ENCODE results near the gene NKD2. TPM values are rescaled to one million over a fixed set of nuclear protein-coding genes. Genes with fewer than 3 reads are reported as not detected.

NKD2 gene
- total and polyA plus RNA-seq, 2 of the 4 experiments (the other 2 are of a cell fraction), result not detected

DNA sequence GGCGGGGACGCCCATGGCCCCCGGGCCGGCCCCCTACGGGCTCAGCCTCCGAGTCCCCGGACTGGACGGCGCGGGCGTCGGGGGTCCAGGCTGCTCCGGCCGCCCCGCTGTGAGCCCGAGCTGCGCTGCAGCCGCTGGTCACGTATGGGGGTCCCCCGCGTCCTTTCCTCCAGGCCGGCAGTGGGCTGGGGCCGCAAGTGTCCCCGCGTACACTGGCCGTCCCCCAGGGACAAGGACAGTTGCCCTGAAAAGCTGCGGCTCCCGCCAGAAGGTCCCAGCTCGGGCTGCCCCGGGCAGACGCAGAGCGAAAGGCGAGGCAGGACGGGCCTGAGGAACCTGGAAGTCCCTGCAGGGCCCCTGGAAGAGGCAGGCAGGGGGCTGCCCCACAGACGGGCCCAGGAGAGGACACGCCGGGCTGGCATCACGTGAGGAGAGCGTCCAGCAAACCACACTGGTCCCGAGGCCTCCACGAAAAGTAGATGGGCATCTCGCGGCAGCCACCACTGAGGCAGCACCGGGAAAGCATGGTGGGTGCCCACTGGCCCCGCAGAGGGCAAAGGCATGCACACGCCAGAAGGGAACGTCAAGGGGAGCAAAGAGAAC lies 3.3 kb upstream of the NKD2 start:
- ATAC-seq (ENCODE audit: low read depth) (no peak), DNase-seq (no peak)
- no peaks in the 10 kb centered on the region for H3K9me3 ChIP-seq (ENCODE audit: control insufficient read depth, insufficient read depth, low read length)
- H3K4me1 ChIP-seq (ENCODE audit: control insufficient read depth, insufficient read depth, low read length), result no peaks in the 10 kb centered on the region; the same call in 1 of the 2 replicates
- no peak overlapping the region for H3K56ac ChIP-seq (ENCODE audit: extremely low read depth, insufficient read depth, low read length)
- peak overlapping the region; percentile 43; the same call in 1 of the 2 replicates for H3K4me2 ChIP-seq (ENCODE audit: low read depth, low read length)
- 58% methylated on average over 38 of the region's 47 CpGs; no CpG with 5 or more reads in 1 of the 2 experiments for WGBS, 2 experiments (ENCODE audit: extremely low coverage in 2 of 2, insufficient read length in 1 of 2)
- peak overlapping the region; percentile 63 for H2AFZ ChIP-seq (replicated peaks; ENCODE audit: low read length, poor library complexity)
- no peak overlapping the region for H2BK5ac ChIP-seq (ENCODE audit: low read depth, low read length, poor library complexity, severe bottlenecking)
- H2BK15ac ChIP-seq (ENCODE audit: low read depth, low read length), result no peak overlapping the region
- no peak overlapping the region for H2AK5ac ChIP-seq (ENCODE audit: low read depth, low read length)
- no peaks in the 10 kb centered on the region for H3K79me1 ChIP-seq (ENCODE audit: low read depth in 1 of 2, low read length in 2 of 2)
- no peak overlapping the region for H4K91ac ChIP-seq (ENCODE audit: insufficient read depth, low read depth, low read length)
- H4K8ac ChIP-seq (ENCODE audit: low read depth in 2 of 2, low read length in 2 of 2), result no peak overlapping the region
- H3K18ac ChIP-seq (ENCODE audit: low read depth, low read length), result no peak overlapping the region
- dilution Hi-C loops (cut with HindIII; ENCODE audit: low sequenced_read_pairs, unreplicated experiment) (no loop called here), intact Hi-C loops (cut with micrococcal nuclease) (loop anchor here (5.0 to 10.0 kb wide), 2 partner anchors 83 to 109 kb away; partner anchors contain the start of gene SLC12A7), in situ Hi-C loops (cut with MboI; ENCODE audit: low sequenced_read_pairs) (no loop called here)
- H3K4me3 ChIP-seq (ENCODE audit: insufficient read depth, low read depth, low read length), result peak overlapping the region; percentile 29; the same call in 1 of the 2 replicates
- no peaks in the 10 kb centered on the region for H3K36me3 ChIP-seq (ENCODE audit: control insufficient read depth, insufficient read depth, low read length)
- H2AK9ac ChIP-seq (replicated peaks; ENCODE audit: low read depth, low read length, poor library complexity), result no peak overlapping the region
- no peak overlapping the region for H3K9ac ChIP-seq (ENCODE audit: low read depth, low read length)
- H2BK120ac ChIP-seq (ENCODE audit: low read depth, low read length), result no peak overlapping the region
- no peak for TF ChIP-seq CHD1 (IDR thresholded peaks at IDR 0.05; ENCODE audit: low read depth, low read length)
- TF ChIP-seq MXI1 (IDR thresholded peaks at IDR 0.05; ENCODE audit: borderline replicate concordance, low read depth, low read length), result no peak
- TF ChIP-seq, protein P1, sequence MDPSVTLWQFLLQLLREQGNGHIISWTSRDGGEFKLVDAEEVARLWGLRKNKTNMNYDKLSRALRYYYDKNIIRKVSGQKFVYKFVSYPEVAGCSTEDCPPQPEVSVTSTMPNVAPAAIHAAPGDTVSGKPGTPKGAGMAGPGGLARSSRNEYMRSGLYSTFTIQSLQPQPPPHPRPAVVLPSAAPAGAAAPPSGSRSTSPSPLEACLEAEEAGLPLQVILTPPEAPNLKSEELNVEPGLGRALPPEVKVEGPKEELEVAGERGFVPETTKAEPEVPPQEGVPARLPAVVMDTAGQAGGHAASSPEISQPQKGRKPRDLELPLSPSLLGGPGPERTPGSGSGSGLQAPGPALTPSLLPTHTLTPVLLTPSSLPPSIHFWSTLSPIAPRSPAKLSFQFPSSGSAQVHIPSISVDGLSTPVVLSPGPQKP (IDR thresholded peaks at IDR 0.05; ENCODE audit: borderline replicate concordance, low read depth, low read length), result no peak
- TF ChIP-seq RAD21 (IDR thresholded peaks at IDR 0.05; ENCODE audit: low read length), result no peak
- TF ChIP-seq RCOR1 (IDR thresholded peaks at IDR 0.05; ENCODE audit: insufficient replicate concordance, low read length), result no peak
- TF ChIP-seq RFX5 (IDR thresholded peaks at IDR 0.05; ENCODE audit: low read depth, low read length), result no peak
- TF ChIP-seq, protein P2, sequence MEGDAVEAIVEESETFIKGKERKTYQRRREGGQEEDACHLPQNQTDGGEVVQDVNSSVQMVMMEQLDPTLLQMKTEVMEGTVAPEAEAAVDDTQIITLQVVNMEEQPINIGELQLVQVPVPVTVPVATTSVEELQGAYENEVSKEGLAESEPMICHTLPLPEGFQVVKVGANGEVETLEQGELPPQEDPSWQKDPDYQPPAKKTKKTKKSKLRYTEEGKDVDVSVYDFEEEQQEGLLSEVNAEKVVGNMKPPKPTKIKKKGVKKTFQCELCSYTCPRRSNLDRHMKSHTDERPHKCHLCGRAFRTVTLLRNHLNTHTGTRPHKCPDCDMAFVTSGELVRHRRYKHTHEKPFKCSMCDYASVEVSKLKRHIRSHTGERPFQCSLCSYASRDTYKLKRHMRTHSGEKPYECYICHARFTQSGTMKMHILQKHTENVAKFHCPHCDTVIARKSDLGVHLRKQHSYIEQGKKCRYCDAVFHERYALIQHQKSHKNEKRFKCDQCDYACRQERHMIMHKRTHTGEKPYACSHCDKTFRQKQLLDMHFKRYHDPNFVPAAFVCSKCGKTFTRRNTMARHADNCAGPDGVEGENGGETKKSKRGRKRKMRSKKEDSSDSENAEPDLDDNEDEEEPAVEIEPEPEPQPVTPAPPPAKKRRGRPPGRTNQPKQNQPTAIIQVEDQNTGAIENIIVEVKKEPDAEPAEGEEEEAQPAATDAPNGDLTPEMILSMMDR (conservative IDR thresholded peaks at IDR 0.05; ENCODE audit: low read depth, low read length), result no peak
- no peak for TF ChIP-seq SMC3 (IDR thresholded peaks at IDR 0.05; ENCODE audit: low read depth, low read length)
- no peak for TF ChIP-seq POLR2A (IDR thresholded peaks at IDR 0.05; ENCODE audit: low read depth, low read length)
- TF ChIP-seq, protein P3, sequence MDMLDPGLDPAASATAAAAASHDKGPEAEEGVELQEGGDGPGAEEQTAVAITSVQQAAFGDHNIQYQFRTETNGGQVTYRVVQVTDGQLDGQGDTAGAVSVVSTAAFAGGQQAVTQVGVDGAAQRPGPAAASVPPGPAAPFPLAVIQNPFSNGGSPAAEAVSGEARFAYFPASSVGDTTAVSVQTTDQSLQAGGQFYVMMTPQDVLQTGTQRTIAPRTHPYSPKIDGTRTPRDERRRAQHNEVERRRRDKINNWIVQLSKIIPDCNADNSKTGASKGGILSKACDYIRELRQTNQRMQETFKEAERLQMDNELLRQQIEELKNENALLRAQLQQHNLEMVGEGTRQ (IDR thresholded peaks at IDR 0.05; ENCODE audit: low read depth, low read length), result no peak
- TF ChIP-seq FOS (IDR thresholded peaks at IDR 0.05; ENCODE audit: low read depth, low read length), result no peak
- TF ChIP-seq NFE2L2 (IDR thresholded peaks at IDR 0.05; ENCODE audit: low read depth, low read length), result no peak
- TF ChIP-seq CEBPB (IDR thresholded peaks at IDR 0.05; ENCODE audit: low read depth, low read length), result no peak
- no peak for TF ChIP-seq MAFK (IDR thresholded peaks at IDR 0.05; ENCODE audit: low read depth, low read length)
- no peak for TF ChIP-seq MAZ (IDR thresholded peaks at IDR 0.05; ENCODE audit: borderline replicate concordance, low read depth, low read length)
- TF ChIP-seq BHLHE40 (IDR thresholded peaks at IDR 0.05; ENCODE audit: low read depth, low read length), result no peak
- no peak overlapping the region for H3K4ac ChIP-seq (ENCODE audit: low read depth, low read length)
- no peaks in the 10 kb centered on the region for H4K20me1 ChIP-seq (ENCODE audit: insufficient read depth, low read length)
- ChIA-PET CTCF (no interaction called here), POLR2A (ENCODE audit: unreplicated experiment) (no interaction called here)
- no peak overlapping the region for H3K23ac ChIP-seq (ENCODE audit: low read depth, low read length)
- H3K9me1 ChIP-seq (ENCODE audit: insufficient read depth, low read length), result no peaks in the 10 kb centered on the region
- no TSS peak for BruUV-seq (replicated peaks)
- H2BK20ac ChIP-seq (ENCODE audit: low read depth, low read length), result no peak overlapping the region
- H3K27me3 ChIP-seq (ENCODE audit: control insufficient read depth, insufficient read depth, low read length), result peaks cover 70% of the 10 kb centered on the region
- H3K27ac ChIP-seq (ENCODE audit: insufficient read depth, low read length), result no peak overlapping the region
- no peak overlapping the region for H4K5ac ChIP-seq (ENCODE audit: low read depth, low read length)
- no peak overlapping the region for H3K14ac ChIP-seq (replicated peaks; ENCODE audit: low read depth, low read length)

All from IMR-90 (cell line).